K562 (cell line): Measurements from ENCODE around the gene GPN1. TPM values are rescaled to one million over a fixed set of nuclear protein-coding genes. Genes with fewer than 3 reads are reported as not detected.

Source experiments
- ATAC-seq: fragments of 200-7000 bp; cut with Tn5 transposase; 3 replicates; pipeline ENCODE4 v1.9.1; 2020; ENCODE audit warnings: moderate library complexity
- BruUV-seq: library from RNA; stranded (reverse); fragments of 400-500 nt; replicated peaks from 2 replicates; lab custom pipeline; 2021; lab: Mats Ljungman, UMichigan
- CTCF ChIA-PET: fragments of 300-600 bp; formaldehyde crosslinking; extraction: SDS; loops from one replicate; lab custom pipeline; 2021; ENCODE audit warnings: low intra/inter-chr PET ratio; lab: Yijun Ruan, JAX
- POLR2A ChIA-PET: fragments of 300-600, 350-650 bp; sonication (Branson Sonifier 250); formaldehyde crosslinking; extraction: SDS; loops from one replicate; lab custom pipeline; 2021; ENCODE audit warnings: antibody characterized with exemption, inconsistent platforms; lab: Yijun Ruan, JAX
- DNase-seq, 4 experiments: peaks; one replicate each; pipeline versions ENCODE4 v3.0.0 to v3.0.0-alpha.2; 2011 to 2018; ENCODE audit warnings: low spot score in 3 of 4, mixed read lengths in 3 of 4; ENCODE audit errors: extremely low read depth in 1 of 4
- FAIRE-seq: peaks from 2 replicates; lab custom pipeline; 2011; peaks lifted over from hg19 to GRCh38; lab: Jason Lieb, UNC
- H2AFZ ChIP-seq: 2 replicates; pipeline ENCODE4 v1.6.0; 2011; ENCODE audit warnings: low read depth, low read length, control low read depth, inconsistent platforms
- H3K27ac ChIP-seq: fragments of 200-600 bp; 3 replicates; pipeline ENCODE4 v1.8.0; 2011; ENCODE audit warnings: low read depth, mild to moderate bottlenecking, control low read depth, inconsistent platforms, low read length, moderate library complexity, mixed read lengths; ENCODE audit errors: extremely low read depth
- H3K27me3 ChIP-seq, 2 experiments: fragments of 300-600 bp in 1 of 2; 2 replicates in 1 of 2; 3 replicates in 1 of 2; pipeline versions ENCODE4 v1.6.0 to v1.8.0; 2011; ENCODE audit warnings: inconsistent platforms in 2 of 2, low read length in 2 of 2, mild to moderate bottlenecking in 1 of 2, mixed read lengths in 1 of 2, moderate library complexity in 1 of 2; ENCODE audit not compliant: control insufficient read depth in 2 of 2, insufficient read depth in 2 of 2
- H3K36me3 ChIP-seq: fragments of 300-600 bp; 3 replicates; pipeline ENCODE4 v1.8.0; 2011; ENCODE audit warnings: mild to moderate bottlenecking, low read length, inconsistent platforms; ENCODE audit not compliant: control insufficient read depth, insufficient read depth
- H3K4me1 ChIP-seq, 2 experiments: fragments of 200-600 bp in 1 of 2; replicated peaks in 1 of 2; 2 replicates in 1 of 2; 3 replicates in 1 of 2; pipeline versions ENCODE4 v1.5.1 to v1.8.0; 2011; ENCODE audit warnings: inconsistent platforms in 2 of 2, low read length in 2 of 2, mild to moderate bottlenecking in 1 of 2, mixed read lengths in 1 of 2, moderate library complexity in 1 of 2; ENCODE audit not compliant: control insufficient read depth in 2 of 2, insufficient read depth in 2 of 2
- H3K4me2 ChIP-seq: 2 replicates; pipeline ENCODE4 v1.6.1; 2011; ENCODE audit warnings: low read length, control low read depth, inconsistent platforms, mixed read lengths; ENCODE audit not compliant: insufficient read depth
- H3K4me3 ChIP-seq: fragments of 200-600 bp; sonication (generic), shearing (Covaris generic); 2 replicates; pipeline ENCODE4 v1.5.1; 2016; ENCODE audit warnings: control low read depth, inconsistent platforms
- H3K79me2 ChIP-seq: fragments of 200-600 bp; 3 replicates; pipeline ENCODE4 v1.8.0; 2011; ENCODE audit warnings: low read length, inconsistent platforms; ENCODE audit not compliant: control insufficient read depth, insufficient read depth
- H3K9ac ChIP-seq, 2 experiments: 2 replicates each; pipeline versions ENCODE4 v1.6.0 to v1.6.1; 2011; ENCODE audit warnings: low read depth in 2 of 2, low read length in 2 of 2, control low read depth in 1 of 2, inconsistent platforms in 1 of 2, mild to moderate bottlenecking in 1 of 2, mixed read lengths in 1 of 2; ENCODE audit not compliant: insufficient read depth in 1 of 2
- H3K9me1 ChIP-seq: one replicate; pipeline ENCODE4 v1.6.0; 2011; ENCODE audit warnings: inconsistent platforms, mild to moderate bottlenecking, low read length, moderate library complexity; ENCODE audit not compliant: control insufficient read depth, insufficient read depth
- H3K9me3 ChIP-seq: replicated peaks from 2 replicates; pipeline ENCODE4 v1.5.1; 2011; ENCODE audit warnings: low read depth, low read length, inconsistent platforms; ENCODE audit not compliant: control insufficient read depth, insufficient read depth
- H4K20me1 ChIP-seq: replicated peaks from 2 replicates; pipeline ENCODE4 v1.6.1; 2011; ENCODE audit warnings: low read length, inconsistent platforms, mixed read lengths; ENCODE audit not compliant: control insufficient read depth, insufficient read depth
- BCL6 ChIP-seq: fragments of 250-450 bp; sonication (Bioruptor Pico); IDR thresholded peaks from 2 replicates; pipeline ENCODE4 v1.4.0; 2020
- KLF1 ChIP-seq: fragments of 450-650 bp; IDR thresholded peaks from 2 replicates; pipeline ENCODE4 v1.6.1; 2016; ENCODE audit warnings: missing genetic modification characterization, missing compliant biosample characterization
- SIN3B ChIP-seq: fragments of 450-650 bp; IDR thresholded peaks from 2 replicates; pipeline ENCODE4 v1.6.1; 2017; ENCODE audit warnings: low read depth, mild to moderate bottlenecking, moderate library complexity
- SRSF9 ChIP-seq: fragments of 200-400 bp; formaldehyde crosslinking; IDR thresholded peaks from 2 replicates; pipeline ENCODE4 v1.6.1; 2017; ENCODE audit warnings: low read depth, low read length, borderline replicate concordance
- ZNF184 ChIP-seq: sonication (generic); formaldehyde crosslinking; IDR thresholded peaks from 2 replicates; pipeline ENCODE4 v1.5.0; 2020; ENCODE audit warnings: missing genetic modification reagents
- ZNF24 ChIP-seq: fragments of 450-650 bp; IDR thresholded peaks from 2 replicates; pipeline ENCODE4 v1.6.1; 2016
- ZNF561 ChIP-seq: fragments of 450-650 bp; formaldehyde crosslinking; conservative IDR thresholded peaks from 2 replicates; pipeline ENCODE4 v1.4.0; 2020; ENCODE audit warnings: mild to moderate bottlenecking, moderate library complexity
- WGBS: fragments of 100-300 bp; shearing (Covaris generic); methylation state at CpG from one replicate; pipeline ENCODE4 v1.1.6; 2016; ENCODE audit warnings: low coverage, mixed read lengths; ENCODE audit not compliant: insufficient coverage; ENCODE audit errors: missing lambda C conversion rate; 5-methylcytosine and 5-hydroxymethylcytosine counted together
- in situ Hi-C: fragments of 300-500 bp; cut with MboI; formaldehyde crosslinking; loops from 4 replicates; pipeline ENCODE4 v1.15.0; 2018; ENCODE audit warnings: inconsistent platforms, mixed read lengths
- intact Hi-C: fragments of 100-400 bp; cut with micrococcal nuclease; formaldehyde crosslinking; loops from 2 replicates; pipeline ENCODE4 v1.14.2; 2022
- polyA plus RNA-seq, 8 experiments: library from polyadenylated mRNA; depleted of rRNA in 4 of 8; stranded (reverse) in 5 of 8; unstranded in 3 of 8; fragments of >200 nt; fragmentation: Nextera tagmentation in 2 of 8; fragmentation: Illumina TruSeq in 1 of 8; extraction: Ambion mirVana in 2 of 8; extraction: Trizol in 1 of 8; gene quantifications; 2 replicates each; pipeline versions ENCODE4 v1.2.1 to v1.2.3, GENCODE V29; 2011 to 2014; ENCODE audit warnings: inconsistent platforms in 1 of 8, missing spikeins in 1 of 8
- total RNA-seq, 7 experiments: library from RNA; depleted of rRNA in 6 of 7; stranded (reverse); fragments of >200 nt in 6 of 7; fragmentation: Illumina TruSeq in 2 of 7; extraction: Trizol in 2 of 7; gene quantifications; 2 replicates each; pipeline versions ENCODE4 v1.2.1 to v1.2.3, GENCODE V29; 2011 to 2021; ENCODE audit warnings: low replicate concordance in 1 of 7
- TF ChIP-seq, protein P1 (sequence below): fragments of 250-450 bp; sonication (Bioruptor Pico); IDR thresholded peaks from 2 replicates; pipeline ENCODE4 v1.5.1; 2021; ENCODE audit warnings: mild to moderate bottlenecking
- TF ChIP-seq, protein P2 (sequence below): fragments of 450-650 bp; conservative IDR thresholded peaks from 2 replicates; pipeline ENCODE4 v1.6.1; 2016; ENCODE audit warnings: missing genetic modification characterization, low read depth, mild to moderate bottlenecking, missing compliant biosample characterization, moderate library complexity

GPN1 gene
- total and polyA plus RNA-seq, 9 of the 15 experiments (the other 6 are each of a cell fraction or from before 2014, with no cell fraction given) = 23.4 to 171 (median 48.2) TPM

DNA sequence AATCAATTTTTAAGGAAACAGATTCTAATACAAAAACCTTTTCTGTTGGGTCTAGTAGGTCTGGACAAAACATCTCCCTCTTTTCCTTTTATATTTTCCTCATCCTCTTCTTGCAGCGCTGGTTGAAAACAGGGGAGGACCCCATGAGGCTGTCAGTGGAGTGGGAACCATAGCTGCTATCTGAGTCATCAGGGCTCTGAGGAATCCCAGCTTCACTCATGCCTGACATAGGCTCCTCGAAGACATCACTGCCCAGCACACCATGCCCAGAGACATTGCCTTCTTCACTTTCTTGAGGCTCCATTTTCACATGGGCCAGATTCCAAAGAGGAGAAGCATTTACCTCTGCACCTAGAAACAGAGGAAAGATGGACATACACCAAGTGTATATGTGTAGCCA lies 24.5 kb downstream of the GPN1 start:
- H3K9me1 ChIP-seq = no peaks in the 10 kb centered on the region
- in situ Hi-C loops (no loop called here), intact Hi-C loops (no loop called here)
- no peaks in the 10 kb centered on the region; the same call in 1 of the 2 replicates for H4K20me1 ChIP-seq
- no peak for FAIRE-seq
- no TSS peak for BruUV-seq
- ATAC-seq = no peak
- no peak for DNase-seq
- ChIA-PET POLR2A (interaction anchor here (0.6 to 2.4 kb wide), 2 partner anchors 10 to 71 kb away, joined by 3 to 13 read pairs; partner anchors contain the start of genes SLC4A1AP and SUPT7L), CTCF (no interaction called here)
- H3K4me1 ChIP-seq = no peaks in the 10 kb centered on the region
- H3K9me3 ChIP-seq = no peaks in the 10 kb centered on the region
- H2AFZ ChIP-seq = no peak overlapping the region
- no peak overlapping the region for H3K4me3 ChIP-seq
- H3K4me2 ChIP-seq = no peak overlapping the region
- no peak overlapping the region for H3K27ac ChIP-seq
- no peaks in the 10 kb centered on the region for H3K79me2 ChIP-seq
- no peak overlapping the region for H3K9ac ChIP-seq
- TF ChIP-seq, protein P1, sequence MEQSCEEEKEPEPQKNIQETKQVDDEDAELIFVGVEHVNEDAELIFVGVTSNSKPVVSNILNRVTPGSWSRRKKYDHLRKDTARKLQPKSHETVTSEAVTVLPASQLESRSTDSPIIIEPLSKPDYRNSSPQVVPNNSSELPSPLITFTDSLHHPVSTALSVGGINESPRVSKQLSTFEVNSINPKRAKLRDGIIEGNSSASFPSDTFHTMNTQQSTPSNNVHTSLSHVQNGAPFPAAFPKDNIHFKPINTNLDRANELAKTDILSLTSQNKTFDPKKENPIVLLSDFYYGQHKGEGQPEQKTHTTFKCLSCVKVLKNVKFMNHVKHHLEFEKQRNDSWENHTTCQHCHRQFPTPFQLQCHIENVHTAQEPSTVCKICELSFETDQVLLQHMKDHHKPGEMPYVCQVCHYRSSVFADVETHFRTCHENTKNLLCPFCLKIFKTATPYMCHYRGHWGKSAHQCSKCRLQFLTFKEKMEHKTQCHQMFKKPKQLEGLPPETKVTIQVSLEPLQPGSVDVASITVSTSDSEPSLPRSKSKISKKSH = no peak
- TF ChIP-seq BCL6 (CRISPR knock-in tag) (no peak), ZNF24 (no peak), SIN3B (no peak), SRSF9 (no peak), ZNF561 (CRISPR knock-in tag) (no peak), KLF1 (tag) (no peak), ZNF184 (no peak)
- TF ChIP-seq, protein P2, sequence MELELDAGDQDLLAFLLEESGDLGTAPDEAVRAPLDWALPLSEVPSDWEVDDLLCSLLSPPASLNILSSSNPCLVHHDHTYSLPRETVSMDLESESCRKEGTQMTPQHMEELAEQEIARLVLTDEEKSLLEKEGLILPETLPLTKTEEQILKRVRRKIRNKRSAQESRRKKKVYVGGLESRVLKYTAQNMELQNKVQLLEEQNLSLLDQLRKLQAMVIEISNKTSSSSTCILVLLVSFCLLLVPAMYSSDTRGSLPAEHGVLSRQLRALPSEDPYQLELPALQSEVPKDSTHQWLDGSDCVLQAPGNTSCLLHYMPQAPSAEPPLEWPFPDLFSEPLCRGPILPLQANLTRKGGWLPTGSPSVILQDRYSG (tag) = no peak
- TF ChIP-seq, all 486 proteins: peak for 0
- H3K27me3 ChIP-seq = no peaks in the 10 kb centered on the region
- 63% methylated on average over 1 of the region's 2 CpGs for WGBS
- peaks cover 94% of the 10 kb centered on the region for H3K36me3 ChIP-seq
